HG03432 (cell line): ENCODE data around the gene KLHL21.
A peak's percentile ranks its signal among the peaks of the same experiment; 100 is the strongest.
"Not testable (repeated sequence)": the region's sequence is repeated elsewhere in the genome, so short reads cannot be mapped to it uniquely, and the experiment has no call there.

ENCODE experiments used
- ATAC-seq: cut with Tn5 transposase; IDR thresholded peaks from one replicate; pipeline ENCODE4 v1.9.1; 2021; ENCODE audit warnings: mild to moderate bottlenecking, moderate library complexity; ENCODE audit not compliant: unreplicated experiment

Gene KLHL21

DNA sequence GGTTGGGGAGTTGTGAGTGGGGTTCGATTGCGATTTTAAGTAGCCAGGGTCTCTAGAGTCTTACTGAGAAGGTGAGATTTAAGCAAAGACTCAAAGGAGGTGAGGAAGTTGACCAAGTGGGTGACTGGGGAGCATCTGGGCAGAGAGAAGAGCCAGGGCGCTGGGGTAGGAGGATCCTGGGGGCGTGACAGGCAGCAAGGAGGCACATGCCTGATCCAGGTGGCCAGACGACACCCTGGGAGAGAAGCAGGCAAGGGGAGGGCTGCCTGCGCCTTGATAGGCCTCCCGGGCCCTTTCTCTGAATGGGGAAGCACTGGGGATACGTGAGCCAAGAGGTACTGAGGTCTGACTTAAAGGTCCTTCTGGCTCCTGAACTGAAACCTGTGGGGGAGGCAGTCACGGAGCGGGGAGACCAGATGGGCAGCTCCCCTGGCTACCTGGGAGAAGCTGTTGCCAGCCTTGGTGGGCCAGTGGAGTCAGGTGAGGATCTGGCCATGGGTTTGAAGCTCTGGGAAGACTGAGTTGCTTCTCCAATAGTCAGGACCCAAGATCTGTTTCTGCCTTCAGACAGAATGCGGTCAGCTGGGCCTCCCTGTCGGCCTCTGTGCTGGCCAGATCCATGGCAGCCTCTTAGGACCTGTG lies 17.5 kb downstream of the KLHL21 start:
- no peak for ATAC-seq

DNA sequence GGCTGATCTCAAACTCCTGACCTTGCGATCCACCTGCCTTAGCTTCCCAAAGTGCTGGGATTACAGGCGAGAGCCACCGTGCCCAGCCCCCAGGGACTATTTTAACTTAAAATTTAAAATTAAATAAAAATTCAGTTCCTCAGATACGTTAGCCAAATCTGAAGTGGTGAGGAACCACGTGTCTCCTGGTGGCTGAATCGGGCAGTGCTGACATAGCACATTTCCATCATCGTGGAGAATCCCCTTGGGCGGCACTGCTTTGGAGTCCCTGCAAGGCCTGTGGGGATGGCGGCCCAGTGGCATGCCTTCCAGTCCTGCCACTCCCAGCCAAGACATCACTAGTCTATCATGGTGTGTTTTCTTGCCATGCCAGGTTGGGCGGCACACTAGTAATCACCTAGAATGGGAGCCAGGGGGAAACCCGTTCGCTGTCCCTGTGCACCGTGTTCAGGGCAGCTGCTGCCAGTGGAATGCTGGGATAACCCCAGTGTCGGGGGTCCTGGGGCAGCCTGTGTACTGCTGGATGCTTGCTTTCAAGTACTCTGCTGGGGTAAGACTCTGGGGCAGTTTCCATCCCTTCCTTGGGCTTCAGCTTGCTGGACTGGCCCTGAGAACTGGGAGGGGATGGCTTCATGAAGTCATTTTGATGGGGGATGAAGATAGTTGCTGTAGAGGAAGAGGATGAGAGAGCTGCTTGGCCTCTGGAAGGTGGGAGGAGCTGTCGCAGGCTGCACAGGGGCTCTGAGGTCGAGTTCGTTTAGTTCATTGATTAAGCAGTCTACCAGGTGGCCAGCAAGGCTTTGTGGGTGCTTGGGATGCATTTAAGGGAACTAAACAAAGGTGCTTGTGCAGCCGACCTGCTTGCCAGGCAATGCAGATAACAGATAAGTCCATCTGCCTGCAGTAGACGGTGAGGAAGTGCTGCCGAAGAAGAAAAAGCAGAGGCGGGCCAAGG lies 18.3 kb downstream of the KLHL21 start:
- no peak for ATAC-seq

- ATAC-seq, result no peak
These were observed 20.3 kb downstream of the KLHL21 start for GRCh38 chr1:6582370-6582769.

- no peak for ATAC-seq
These were observed 20.9 kb downstream of the KLHL21 start for GRCh38 chr1:6581561-6582305.

DNA sequence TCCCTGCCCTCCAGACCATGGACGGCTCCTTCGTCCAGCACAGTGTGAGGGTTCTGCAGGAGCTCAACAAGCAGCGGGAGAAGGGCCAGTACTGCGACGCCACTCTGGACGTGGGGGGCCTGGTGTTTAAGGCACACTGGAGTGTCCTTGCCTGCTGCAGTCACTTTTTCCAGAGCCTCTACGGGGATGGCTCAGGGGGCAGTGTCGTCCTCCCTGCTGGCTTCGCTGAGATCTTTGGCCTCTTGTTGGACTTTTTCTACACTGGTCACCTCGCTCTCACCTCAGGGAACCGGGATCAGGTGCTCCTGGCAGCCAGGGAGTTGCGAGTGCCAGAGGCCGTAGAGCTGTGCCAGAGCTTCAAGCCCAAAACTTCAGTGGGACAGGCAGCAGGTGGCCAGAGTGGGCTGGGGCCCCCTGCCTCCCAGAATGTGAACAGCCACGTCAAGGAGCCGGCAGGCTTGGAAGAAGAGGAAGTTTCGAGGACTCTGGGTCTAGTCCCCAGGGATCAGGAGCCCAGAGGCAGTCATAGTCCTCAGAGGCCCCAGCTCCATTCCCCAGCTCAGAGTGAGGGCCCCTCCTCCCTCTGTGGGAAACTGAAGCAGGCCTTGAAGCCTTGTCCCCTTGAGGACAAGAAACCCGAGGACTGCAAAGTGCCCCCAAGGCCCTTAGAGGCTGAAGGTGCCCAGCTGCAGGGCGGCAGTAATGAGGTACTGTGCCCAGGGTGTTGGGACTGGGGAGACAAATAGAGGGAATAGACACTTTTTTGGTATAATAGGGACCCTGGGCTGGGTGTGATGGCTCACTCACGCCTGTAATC lies 21.9 kb downstream of the KLHL21 start:
- ATAC-seq, result no peak

DNA sequence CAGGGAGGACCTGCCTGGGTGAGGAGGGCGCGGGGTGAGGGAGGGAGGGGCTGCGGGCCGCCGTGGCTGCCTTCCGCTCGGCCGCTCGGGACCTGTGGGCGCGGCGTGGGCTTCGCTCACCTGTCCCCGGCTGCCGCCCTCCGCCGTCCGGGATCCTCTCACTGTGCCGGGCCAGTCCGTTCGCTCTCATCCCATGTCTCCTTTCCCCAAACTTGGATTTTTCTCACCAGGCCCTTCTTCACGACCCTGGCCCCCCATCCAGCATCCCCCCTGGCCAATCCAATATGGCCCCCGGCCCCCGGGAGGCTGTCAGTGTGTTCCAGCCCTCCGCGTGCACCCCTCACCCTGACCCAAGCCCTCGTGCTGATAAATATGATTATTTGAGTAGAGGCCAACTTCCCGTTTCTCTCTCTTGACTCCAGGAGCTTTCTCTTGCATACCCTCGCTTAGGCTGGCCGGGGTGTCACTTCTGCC lies 22.5 kb downstream of the KLHL21 start:
- no peak for ATAC-seq

GRCh38 chr1:6579374-6580118 lies 23.1 kb downstream of the KLHL21 start, which contains the start of gene ZBTB48:
Gene ZBTB48 (plus strand): TSS chr1:6579994. CDS start chr1:6580610, 616 bp downstream.
- peak; percentile 96 for ATAC-seq

DNA sequence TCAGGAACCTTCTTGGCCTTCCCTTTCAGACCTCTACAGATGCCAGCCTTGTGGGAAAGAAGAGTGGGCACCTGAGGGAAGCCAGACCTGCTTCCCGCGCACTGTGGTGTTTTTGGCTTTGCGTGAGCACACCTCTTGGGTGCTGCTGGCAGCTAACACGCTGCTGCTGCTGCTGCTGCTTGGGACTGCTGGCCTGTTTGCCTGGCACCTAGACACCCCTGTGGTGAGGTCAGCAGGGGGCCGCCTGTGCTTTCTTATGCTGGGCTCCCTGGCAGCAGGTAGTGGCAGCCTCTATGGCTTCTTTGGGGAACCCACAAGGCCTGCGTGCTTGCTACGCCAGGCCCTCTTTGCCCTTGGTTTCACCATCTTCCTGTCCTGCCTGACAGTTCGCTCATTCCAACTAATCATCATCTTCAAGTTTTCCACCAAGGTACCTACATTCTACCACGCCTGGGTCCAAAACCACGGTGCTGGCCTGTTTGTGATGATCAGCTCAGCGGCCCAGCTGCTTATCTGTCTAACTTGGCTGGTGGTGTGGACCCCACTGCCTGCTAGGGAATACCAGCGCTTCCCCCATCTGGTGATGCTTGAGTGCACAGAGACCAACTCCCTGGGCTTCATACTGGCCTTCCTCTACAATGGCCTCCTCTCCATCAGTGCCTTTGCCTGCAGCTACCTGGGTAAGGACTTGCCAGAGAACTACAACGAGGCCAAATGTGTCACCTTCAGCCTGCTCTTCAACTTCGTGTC lies 23.9 kb downstream of the KLHL21 start:
- ATAC-seq, result no peak

DNA sequence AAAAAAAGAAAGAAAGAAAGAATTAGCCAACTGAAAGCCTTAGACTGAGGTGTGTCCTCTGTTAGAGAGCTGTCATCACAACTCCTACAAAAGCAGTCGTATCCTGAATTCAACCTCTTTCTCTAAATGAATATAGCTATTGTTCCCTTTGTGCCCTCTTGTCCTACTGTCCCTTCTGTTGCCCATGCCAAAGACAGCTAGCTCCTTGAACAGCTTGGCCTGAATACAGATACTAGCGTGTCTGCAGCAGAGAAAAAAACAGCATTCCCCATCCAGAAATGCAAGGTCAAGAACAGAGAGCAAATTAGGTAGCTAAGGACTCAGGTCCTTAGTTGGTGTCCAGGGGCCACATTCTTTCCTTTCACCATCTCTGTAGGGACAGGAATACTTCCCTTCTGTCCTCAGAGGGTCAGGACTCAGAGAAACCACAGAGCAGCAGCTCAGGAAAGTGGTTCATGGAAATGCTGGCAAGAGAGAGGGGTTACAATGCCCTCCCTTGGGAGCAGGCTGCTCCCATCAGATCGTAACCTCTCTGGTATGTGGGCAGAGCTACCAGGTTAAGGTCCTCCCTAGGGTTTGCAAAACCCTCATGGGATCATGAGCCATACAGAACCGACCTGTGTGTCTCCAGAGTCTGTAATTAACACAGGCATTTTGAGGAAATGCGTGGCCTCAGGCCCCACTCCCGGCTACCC lies 24.7 kb downstream of the KLHL21 start:
- ATAC-seq, result no peak

- ATAC-seq, result no peak
These were observed 27.9 kb downstream of the KLHL21 start for GRCh38 chr1:6574818-6575217.

DNA sequence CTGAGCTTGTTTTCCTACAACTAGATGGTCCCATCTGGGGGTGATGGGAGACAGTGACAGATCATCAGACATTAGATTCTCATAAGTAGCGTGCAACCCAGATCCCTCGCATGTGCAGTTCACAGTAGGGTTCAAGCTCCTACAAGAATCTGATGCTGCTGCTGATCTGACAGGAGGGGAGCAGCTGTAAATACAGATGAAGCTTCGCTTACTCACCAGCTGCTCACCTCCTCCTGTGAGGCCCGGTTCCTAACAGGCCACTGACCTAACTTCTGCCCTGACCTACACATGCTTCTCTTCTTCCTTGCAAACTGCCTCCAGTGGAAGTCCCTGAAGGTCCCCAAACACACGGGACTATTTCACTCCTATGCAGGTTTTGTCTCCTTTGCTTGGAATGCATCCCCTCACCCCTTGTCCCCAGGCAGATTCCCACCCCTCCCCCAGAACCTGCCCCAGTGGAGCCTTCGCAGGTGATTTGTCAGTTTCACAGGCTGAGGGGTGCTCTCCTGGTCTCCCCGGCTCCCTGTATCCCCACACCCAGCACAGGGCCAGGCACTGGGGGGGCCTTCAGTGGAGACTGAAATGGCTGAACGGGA lies 28.5 kb downstream of the KLHL21 start:
- no peak for ATAC-seq

- no peak for ATAC-seq
These were observed 29.9 kb downstream of the KLHL21 start for GRCh38 chr1:6572653-6573383.

DNA sequence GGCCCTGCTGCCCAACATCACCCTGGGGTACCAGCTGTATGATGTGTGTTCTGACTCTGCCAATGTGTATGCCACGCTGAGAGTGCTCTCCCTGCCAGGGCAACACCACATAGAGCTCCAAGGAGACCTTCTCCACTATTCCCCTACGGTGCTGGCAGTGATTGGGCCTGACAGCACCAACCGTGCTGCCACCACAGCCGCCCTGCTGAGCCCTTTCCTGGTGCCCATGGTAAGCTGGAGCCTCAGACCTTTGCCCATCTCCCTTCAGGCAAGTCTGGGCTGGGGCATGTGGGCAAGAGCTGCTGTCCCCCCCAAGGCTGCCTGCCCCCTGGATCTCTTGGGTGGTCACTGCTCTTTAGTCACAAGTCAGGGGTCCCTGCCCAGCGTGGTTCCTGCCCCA lies 31.7 kb downstream of the KLHL21 start:
- no peak for ATAC-seq

DNA sequence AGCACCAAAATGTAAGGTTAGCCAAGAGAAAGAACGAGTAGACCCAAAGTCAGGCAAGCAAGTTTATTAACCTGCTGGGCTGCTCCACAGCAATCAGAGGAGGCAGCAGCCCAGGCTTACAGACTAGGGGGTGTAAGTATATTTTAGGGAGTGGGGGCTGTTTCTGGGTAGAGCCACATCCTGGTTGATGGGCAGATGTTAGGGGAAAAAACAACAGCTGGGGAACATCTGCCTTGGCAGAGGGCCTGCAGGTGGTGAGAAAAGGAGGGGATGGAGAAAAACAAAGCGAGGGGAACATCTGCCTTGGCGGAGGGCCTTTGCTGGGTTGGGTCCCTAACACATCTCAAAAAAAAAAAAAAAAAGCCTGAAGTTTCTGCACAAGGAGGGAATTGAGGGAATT lies 32.6 kb downstream of the KLHL21 start:
- no peak for ATAC-seq

GRCh38 chr1:6569033-6569432 lies 33.6 kb downstream of the KLHL21 start:
- ATAC-seq, result no peak

- no peak for ATAC-seq
These were observed 42.4 kb downstream of the KLHL21 start for GRCh38 chr1:6560267-6560666.

DNA sequence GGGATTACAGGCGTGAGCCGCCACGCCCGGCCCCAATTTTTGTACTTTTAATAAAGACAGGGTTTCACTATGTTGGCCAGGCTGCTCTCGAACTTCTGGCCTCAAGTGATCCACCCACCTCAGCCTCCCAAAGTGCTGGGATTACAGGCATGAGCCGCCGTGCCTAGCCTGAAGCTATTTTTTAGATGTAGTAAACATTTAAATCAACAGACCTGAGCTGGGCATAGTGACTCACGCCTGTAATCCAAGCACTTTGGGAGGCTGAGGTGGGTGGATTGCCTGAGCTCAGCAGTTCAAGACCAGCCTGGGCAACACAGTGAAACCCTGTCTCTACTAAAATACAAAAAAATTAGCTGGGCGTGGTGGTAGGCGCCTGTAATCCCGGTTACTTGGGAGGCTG lies 43.5 kb downstream of the KLHL21 start:
- ATAC-seq, result not testable (repeated sequence)
